Measurements from ENCODE around the gene RNU6-1. TPM values are rescaled to one million over a fixed set of nuclear protein-coding genes. Genes with fewer than 3 reads are reported as not detected.

Gene RNU6-1
- total RNA-seq, 1 donor from 2014 or later, result not detected

DNA sequence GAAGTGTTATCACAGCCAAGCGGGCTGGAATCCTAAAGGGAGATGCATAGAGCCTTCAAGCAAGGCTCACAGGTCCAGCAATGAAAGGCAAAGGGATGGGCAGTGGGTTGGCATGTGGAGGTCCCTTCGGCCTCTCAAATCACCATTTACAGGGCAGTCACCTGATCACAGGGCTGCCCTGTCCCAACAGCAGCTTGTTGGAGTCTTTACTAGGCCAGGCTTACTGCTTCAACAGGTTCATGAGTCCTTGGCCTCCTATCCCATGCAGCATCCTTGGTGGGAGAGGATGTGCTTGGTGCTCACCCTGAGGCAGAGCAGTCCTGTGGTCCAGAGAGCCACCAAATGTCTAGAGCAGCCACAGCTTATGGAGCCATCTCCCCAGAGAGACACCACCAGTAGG, 38.7 kb downstream of the RNU6-1 start:
- DNase-seq, result no peak

DNA sequence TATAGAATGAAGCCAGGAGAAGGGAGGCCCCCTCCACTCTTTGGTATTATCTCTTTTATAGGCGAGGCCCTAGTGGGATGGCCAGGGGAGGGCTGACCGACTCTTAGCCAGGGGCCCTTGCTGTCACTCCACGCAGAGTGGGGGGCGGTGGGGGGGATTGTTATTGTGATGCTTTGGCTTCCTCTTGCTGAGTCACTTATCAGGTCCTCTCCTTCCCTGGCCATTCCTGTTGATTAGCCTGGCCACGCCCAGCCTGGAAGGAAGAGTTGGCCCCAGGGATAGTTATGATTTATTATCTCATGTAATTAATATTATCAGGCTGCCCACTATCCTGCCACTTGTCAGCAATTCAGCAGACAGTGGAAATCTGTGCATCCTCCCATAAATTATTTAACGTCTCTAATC, 40.0 kb downstream of the RNU6-1 start:
- DNase-seq, result no peak

DNA sequence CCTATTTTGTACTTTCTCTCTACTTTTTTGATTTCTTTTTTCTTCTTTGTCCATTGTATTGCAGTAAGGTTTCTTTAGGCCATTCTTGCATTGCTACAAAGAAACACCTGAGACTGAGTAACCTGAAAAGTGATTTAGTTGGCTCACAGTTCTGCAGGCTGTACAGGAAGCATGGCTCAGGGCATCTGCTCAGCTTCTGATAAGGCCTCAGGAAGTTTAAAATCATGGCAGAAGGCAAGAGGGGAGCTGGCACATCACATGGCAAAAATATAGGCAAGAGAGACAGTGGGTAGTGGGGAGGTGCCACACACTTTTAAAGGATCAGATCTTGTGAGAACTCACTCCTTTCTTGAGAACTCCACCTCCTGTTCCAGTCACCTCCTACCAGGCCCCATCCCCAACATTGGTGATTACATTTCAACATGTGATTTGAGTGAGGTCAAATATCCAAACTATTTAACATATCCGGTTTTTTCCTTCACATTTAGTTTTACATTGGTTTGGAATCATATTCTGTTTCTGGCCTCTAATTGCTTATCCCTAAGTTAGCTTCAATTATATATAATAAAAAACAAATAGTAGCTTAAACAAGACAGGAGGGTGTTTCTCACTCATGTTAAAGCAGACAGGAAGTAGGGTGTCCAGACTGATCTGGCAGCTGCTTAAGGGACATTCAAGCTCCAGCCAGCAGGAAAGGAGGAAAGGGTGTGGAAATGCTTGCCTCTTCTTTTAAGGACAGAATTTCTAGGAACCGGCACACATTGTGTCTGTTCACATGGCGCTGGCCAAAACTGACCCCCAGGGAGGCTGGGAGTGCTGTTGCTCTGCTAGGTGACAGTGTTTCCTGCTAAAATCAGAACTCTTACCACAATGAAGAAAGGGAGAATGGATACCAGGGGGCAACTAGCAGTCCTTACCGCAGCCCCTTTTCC, 43.4 kb downstream of the RNU6-1 start:
- DNase-seq, result no peak

DNA sequence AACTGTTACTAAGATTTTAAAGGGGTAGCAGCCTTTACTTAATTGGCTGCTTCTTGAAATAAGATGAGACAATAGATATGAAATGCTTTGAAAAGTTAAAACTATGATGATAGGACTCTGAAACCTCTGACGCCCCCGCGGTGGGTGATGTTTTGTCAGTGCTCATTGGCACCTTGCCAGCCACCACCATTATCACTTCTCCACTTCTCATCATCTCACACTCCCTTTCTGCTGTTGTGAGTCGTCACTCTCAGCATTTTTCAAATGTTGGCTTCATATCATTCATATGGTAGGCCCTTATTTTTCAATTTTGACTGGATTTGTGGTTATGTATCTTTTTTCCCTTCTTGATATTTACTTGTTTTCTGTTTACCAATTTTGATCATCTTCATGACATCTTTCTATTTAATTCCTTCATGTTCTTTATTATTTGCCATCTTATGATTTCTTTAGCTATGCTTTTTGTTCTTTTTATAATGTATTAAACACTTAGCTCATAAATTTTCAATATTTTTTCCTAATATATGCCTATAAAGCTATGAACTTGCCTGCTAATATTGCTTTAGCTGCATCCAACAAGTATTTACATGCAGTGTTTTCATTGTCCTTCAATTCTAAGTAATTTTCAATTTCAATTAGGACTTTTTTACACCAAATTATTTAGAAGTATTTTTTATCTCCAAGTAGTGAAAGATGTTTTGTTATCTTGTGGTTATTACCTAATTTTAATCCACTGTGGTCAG, 44.8 kb downstream of the RNU6-1 start:
- DNase-seq, result no peak

DNA sequence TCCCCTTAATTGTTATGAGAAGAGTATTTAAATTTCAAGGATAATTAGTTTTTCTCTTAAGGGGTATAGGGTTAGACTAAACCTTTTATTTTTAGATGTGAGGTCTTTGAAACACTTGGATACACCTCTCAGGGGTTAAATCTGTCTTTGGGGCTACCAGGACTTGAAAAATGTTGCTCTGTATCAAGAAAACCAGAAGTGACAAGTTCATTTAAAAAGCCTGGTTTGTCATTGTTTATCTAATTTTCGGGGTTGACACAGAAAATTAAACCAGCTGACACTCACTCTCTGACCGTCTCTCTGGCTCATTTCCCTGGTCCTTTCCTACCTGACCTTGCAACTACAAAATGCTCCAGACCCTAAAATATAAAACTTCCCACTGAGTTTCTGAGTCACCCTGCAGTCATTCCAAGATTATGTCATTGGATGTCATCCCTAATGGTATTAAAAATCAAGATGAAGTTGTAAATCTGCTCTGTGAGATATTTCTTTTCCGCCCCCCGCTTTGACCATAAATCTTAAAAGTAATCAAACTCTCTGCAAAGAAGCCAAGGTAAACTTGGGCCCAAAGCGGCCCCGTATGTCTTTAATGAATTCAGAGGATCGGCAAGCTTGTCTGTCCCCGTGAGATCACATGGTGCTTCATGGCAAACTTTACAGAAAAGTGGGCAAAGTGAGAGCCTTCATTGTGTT, 47.4 kb downstream of the RNU6-1 start:
- no peak for DNase-seq

DNA sequence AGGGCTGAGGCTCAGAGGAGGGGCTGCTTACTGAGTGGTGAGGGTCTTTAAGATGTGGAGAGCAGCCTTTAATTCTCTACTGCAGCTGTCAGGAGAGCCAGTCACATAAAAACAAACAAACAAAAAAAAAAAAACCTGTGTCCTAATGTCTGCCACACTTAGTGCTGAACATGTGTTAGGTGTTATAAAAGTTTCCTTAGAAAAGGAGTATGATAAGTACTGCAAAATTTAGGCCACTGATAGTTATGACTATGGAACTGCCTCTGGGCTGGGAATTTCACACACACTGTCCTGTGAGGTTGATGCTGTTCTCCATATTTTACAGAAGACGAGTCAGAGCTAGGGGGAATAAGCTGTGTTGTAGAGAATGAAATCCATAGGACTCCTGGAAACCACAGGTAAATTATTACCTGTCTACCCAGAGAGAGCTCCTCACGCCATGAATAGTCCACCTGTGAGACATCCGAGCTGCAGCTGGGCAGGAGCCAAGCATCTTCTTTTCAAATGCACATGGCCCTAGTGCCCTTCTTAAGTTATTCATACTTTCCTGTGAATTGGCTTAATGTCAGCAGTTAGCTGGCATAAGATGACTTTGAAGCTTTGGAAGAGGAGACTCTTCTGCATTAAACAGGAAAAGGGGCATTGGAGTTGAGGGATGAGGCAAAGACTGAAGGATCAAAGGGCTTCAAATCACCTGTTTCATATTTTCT, 49.1 kb downstream of the RNU6-1 start:
- no peak for DNase-seq

Small RNA genes lying within 50 kb of the gene (small RNA-seq; reads per million reads assigned to genes)
- 0.09 reads per million for gene RNU6-1

Other genes starting within 250 kb of the RNU6-1 start
- gene SKOR1, start 14.5 kb downstream of the RNU6-1 start, total RNA-seq, result 0.16 TPM
- gene PIAS1, start 214.3 kb upstream of the RNU6-1 start, total RNA-seq, result 24.0 TPM

Measured in occipital lobe (tissue), 3 donors.